KBM-7 (cell line): ENCODE data around the gene ZNF532.
"Not testable (repeated sequence)": the region's sequence is repeated elsewhere in the genome, so short reads cannot be mapped to it uniquely, and the experiment has no call there.

Experiments
- DNase-seq: peaks from one replicate; pipeline ENCODE4 v3.0.0-alpha.2; 2015
- in situ Hi-C: fragments of 300-500 bp; cut with MboI; formaldehyde crosslinking; loops from 2 replicates; pipeline ENCODE4 v1.14.3; 2020; ENCODE audit warnings: low sequenced_read_pairs, low pct_unique_long_range_greater_than_20kb, mixed read lengths

The ZNF532 gene

GRCh38 chr18:58864146-58865032 lies at the start of gene ZNF532:
TSS of gene ZNF532 (plus strand) at chr18:58864877. CDS start in a region left out here.
- DNase-seq, result no peak
- in situ Hi-C loops, result no loop called here

- in situ Hi-C loops, result no loop called here
- no peak for DNase-seq
Observed at GRCh38 chr18:58819051-58819450, 45.6 kb upstream of the ZNF532 start.

GRCh38 chr18:58820251-58820650 lies 44.4 kb upstream of the ZNF532 start:
- DNase-seq, result no peak
- in situ Hi-C loops, result no loop called here

GRCh38 chr18:58822944-58823343 lies 41.7 kb upstream of the ZNF532 start:
- no peak for DNase-seq
- in situ Hi-C loops, result no loop called here

- in situ Hi-C loops, result no loop called here
- DNase-seq, result no peak
Observed at GRCh38 chr18:58823412-58823811, 41.3 kb upstream of the ZNF532 start.

- DNase-seq, in situ Hi-C loops: not testable (repeated sequence)
Observed at GRCh38 chr18:58826926-58827325, 37.8 kb upstream of the ZNF532 start.

GRCh38 chr18:58827428-58827827 lies 37.2 kb upstream of the ZNF532 start:
- in situ Hi-C loops, result no loop called here
- no peak for DNase-seq

- in situ Hi-C loops, result no loop called here
- no peak for DNase-seq
Observed at GRCh38 chr18:58827886-58828285, 36.8 kb upstream of the ZNF532 start.

GRCh38 chr18:58828399-58829121 lies 36.1 kb upstream of the ZNF532 start:
- DNase-seq, result no peak
- in situ Hi-C loops, result no loop called here

- in situ Hi-C loops, result no loop called here
- no peak for DNase-seq
Observed at GRCh38 chr18:58829263-58829662, 35.4 kb upstream of the ZNF532 start.

GRCh38 chr18:58829886-58830285 lies 34.8 kb upstream of the ZNF532 start:
- in situ Hi-C loops, DNase-seq: not testable (repeated sequence)

GRCh38 chr18:58831606-58832005 lies 33.1 kb upstream of the ZNF532 start:
- in situ Hi-C loops, result no loop called here
- no peak for DNase-seq

- in situ Hi-C loops, result no loop called here
- no peak for DNase-seq
Observed at GRCh38 chr18:58838165-58838860, 26.4 kb upstream of the ZNF532 start.

- no peak for DNase-seq
- in situ Hi-C loops, result no loop called here
Observed at GRCh38 chr18:58838946-58839345, 25.7 kb upstream of the ZNF532 start.

- in situ Hi-C loops, result no loop called here
- DNase-seq, result no peak
Observed at GRCh38 chr18:58842978-58843687, 21.5 kb upstream of the ZNF532 start.

GRCh38 chr18:58843688-58844035 lies 21.0 kb upstream of the ZNF532 start:
- in situ Hi-C loops, result no loop called here

GRCh38 chr18:58844871-58845270 lies 19.8 kb upstream of the ZNF532 start:
- in situ Hi-C loops, result no loop called here
- DNase-seq, result no peak

More at GRCh38 chr18:58843688-58844035, 21.0 kb upstream of the ZNF532 start:
- DNase-seq, result no peak

GRCh38 chr18:58845928-58846724 lies 18.6 kb upstream of the ZNF532 start:
- no peak for DNase-seq
- in situ Hi-C loops, result no loop called here
